ENCODE measurements around the gene NUCB1.
"Not testable (repeated sequence)": the region's sequence is repeated elsewhere in the genome, so short reads cannot be mapped to it uniquely, and the experiment has no call there.

NUCB1 gene

DNA sequence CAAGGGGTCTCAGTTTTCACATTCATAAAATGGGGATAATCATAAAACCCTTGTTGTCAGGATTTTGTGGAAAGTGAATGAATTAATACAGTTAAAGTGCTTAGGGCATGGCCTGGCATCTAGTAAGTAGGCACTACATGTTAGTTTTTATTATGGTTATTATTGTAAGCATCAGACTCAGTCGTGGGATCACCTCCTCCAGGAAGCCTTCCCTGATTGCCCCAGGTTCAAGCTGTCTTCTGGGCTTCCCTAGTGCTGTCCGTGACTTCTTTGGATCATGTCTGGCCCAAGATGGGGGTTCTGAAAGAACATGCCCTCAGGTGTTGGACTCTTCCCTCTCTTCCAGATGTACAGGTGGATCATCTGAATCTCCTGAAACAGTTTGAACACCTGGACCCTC is 10.7 kb downstream of the NUCB1 start:
- peaks cover 58% of the 10 kb centered on the region for H3K36me3 ChIP-seq
- H3K27ac ChIP-seq, result no peak overlapping the region
- TF ChIP-seq, protein P1, sequence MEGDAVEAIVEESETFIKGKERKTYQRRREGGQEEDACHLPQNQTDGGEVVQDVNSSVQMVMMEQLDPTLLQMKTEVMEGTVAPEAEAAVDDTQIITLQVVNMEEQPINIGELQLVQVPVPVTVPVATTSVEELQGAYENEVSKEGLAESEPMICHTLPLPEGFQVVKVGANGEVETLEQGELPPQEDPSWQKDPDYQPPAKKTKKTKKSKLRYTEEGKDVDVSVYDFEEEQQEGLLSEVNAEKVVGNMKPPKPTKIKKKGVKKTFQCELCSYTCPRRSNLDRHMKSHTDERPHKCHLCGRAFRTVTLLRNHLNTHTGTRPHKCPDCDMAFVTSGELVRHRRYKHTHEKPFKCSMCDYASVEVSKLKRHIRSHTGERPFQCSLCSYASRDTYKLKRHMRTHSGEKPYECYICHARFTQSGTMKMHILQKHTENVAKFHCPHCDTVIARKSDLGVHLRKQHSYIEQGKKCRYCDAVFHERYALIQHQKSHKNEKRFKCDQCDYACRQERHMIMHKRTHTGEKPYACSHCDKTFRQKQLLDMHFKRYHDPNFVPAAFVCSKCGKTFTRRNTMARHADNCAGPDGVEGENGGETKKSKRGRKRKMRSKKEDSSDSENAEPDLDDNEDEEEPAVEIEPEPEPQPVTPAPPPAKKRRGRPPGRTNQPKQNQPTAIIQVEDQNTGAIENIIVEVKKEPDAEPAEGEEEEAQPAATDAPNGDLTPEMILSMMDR (IDR thresholded peaks at IDR 0.05; ENCODE audit: low read depth, low read length), result no peak
- no peak for DNase-seq
- H3K9me3 ChIP-seq (ENCODE audit: severe bottlenecking), result no peaks in the 10 kb centered on the region
- no peaks in the 10 kb centered on the region for H3K27me3 ChIP-seq (ENCODE audit: insufficient read depth, low read depth, severe bottlenecking)
- H3K4me3 ChIP-seq (ENCODE audit: low read depth, low read length), result no peak overlapping the region

GRCh38 chr19:48913114-48913889 is 13.2 kb downstream of the NUCB1 start:
- Histone ChIP-seq H3K9me3 (ENCODE audit: severe bottlenecking) (no peaks in the 10 kb centered on the region), H3K27ac (no peak overlapping the region), H3K4me3 (ENCODE audit: low read depth, low read length) (no peak overlapping the region), H3K27me3 (ENCODE audit: insufficient read depth, low read depth, severe bottlenecking) (no peaks in the 10 kb centered on the region), H3K36me3 (peaks cover 51% of the 10 kb centered on the region)
- TF ChIP-seq, protein P1 (IDR thresholded peaks at IDR 0.05; ENCODE audit: low read depth, low read length), result no peak
- DNase-seq, result no peak

GRCh38 chr19:48914181-48914580 is 14.1 kb downstream of the NUCB1 start:
- H3K27ac ChIP-seq, result no peak overlapping the region
- no peaks in the 10 kb centered on the region for H3K27me3 ChIP-seq (ENCODE audit: insufficient read depth, low read depth, severe bottlenecking)
- no peaks in the 10 kb centered on the region for H3K9me3 ChIP-seq (ENCODE audit: severe bottlenecking)
- peaks cover 59% of the 10 kb centered on the region for H3K36me3 ChIP-seq
- DNase-seq, result no peak
- H3K4me3 ChIP-seq (ENCODE audit: low read depth, low read length), result no peak overlapping the region
- TF ChIP-seq, protein P1 (IDR thresholded peaks at IDR 0.05; ENCODE audit: low read depth, low read length), result no peak

- TF ChIP-seq, protein P1 (IDR thresholded peaks at IDR 0.05; ENCODE audit: low read depth, low read length), result no peak
- Histone ChIP-seq H3K36me3 (peaks cover 46% of the 10 kb centered on the region), H3K27me3 (ENCODE audit: insufficient read depth, low read depth, severe bottlenecking) (no peaks in the 10 kb centered on the region), H3K9me3 (ENCODE audit: severe bottlenecking) (no peaks in the 10 kb centered on the region), H3K27ac (no peak overlapping the region), H3K4me3 (ENCODE audit: low read depth, low read length) (no peak overlapping the region)
- no peak for DNase-seq
These were observed 15.6 kb downstream of the NUCB1 start for GRCh38 chr19:48915757-48916156.

DNA sequence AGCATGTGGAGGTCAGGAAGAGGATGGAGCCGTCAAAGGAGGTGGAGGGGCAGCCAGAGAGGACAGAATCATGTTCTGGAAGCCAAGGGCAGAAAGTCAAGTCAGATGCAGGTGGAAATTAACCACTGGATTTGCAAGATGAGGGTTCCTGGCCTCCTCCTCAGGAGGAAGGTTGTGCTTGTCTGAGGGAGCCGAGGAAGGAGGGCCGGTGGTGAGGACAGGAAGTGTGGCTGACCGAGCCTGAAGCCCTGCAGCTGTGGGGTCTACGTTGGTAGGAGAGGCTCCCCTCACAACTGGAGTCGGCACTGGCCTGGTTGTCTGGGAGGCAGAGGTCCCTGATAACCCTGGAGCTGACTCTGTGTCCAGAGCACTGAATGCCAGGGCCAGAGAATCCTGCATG is 18.0 kb downstream of the NUCB1 start:
- no peak for DNase-seq
- H3K4me3 ChIP-seq (ENCODE audit: low read depth, low read length), result no peak overlapping the region
- TF ChIP-seq, protein P1 (IDR thresholded peaks at IDR 0.05; ENCODE audit: low read depth, low read length), result no peak
- H3K36me3 ChIP-seq, result peaks cover 41% of the 10 kb centered on the region
- no peaks in the 10 kb centered on the region for H3K9me3 ChIP-seq (ENCODE audit: severe bottlenecking)
- no peak overlapping the region for H3K27ac ChIP-seq
- no peaks in the 10 kb centered on the region for H3K27me3 ChIP-seq (ENCODE audit: insufficient read depth, low read depth, severe bottlenecking)

GRCh38 chr19:48918801-48919247 is 18.7 kb downstream of the NUCB1 start:
- no peaks in the 10 kb centered on the region for H3K27me3 ChIP-seq (ENCODE audit: insufficient read depth, low read depth, severe bottlenecking)
- TF ChIP-seq, protein P1 (IDR thresholded peaks at IDR 0.05; ENCODE audit: low read depth, low read length), result no peak
- H3K9me3 ChIP-seq (ENCODE audit: severe bottlenecking), result no peaks in the 10 kb centered on the region
- no peak overlapping the region for H3K4me3 ChIP-seq (ENCODE audit: low read depth, low read length)
- no peak overlapping the region for H3K27ac ChIP-seq
- H3K36me3 ChIP-seq, result peaks cover 35% of the 10 kb centered on the region
- DNase-seq, result peak; percentile 45

DNA sequence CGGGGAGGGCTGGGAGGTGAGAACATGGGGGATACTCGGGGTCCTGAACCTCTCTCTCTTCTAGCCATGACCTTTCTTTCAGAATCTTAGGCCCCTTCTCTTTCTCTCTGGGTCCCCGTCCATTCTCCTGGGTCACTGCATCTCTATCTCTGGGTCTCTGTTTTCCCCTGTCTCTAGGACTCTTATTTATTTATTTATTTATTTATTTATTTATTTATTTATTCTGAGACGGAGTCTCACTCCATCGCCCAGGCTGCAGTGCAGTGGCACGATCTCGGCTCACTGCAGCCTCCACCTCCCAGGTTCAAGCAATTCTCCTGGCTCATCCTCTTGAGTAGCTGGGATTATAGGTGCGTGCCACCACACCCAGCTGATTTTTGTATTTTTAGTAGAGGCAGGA is 19.2 kb downstream of the NUCB1 start:
- H3K36me3 ChIP-seq, result peaks cover 32% of the 10 kb centered on the region
- H3K27ac ChIP-seq, result not testable (repeated sequence)

More for the DNA sequence above, 19.2 kb downstream of the NUCB1 start:
- H3K9me3 ChIP-seq (ENCODE audit: severe bottlenecking); DNase-seq; H3K4me3 ChIP-seq (ENCODE audit: low read depth, low read length); H3K27me3 ChIP-seq (ENCODE audit: insufficient read depth, low read depth, severe bottlenecking): not testable (repeated sequence)

Measured in WERI-Rb-1 (cell line).